K562 (cell line): ENCODE results near the gene BMPER. TPM values are rescaled to one million over a fixed set of nuclear protein-coding genes. Genes with fewer than 3 reads are reported as not detected.

ENCODE experiments used
- ATAC-seq: fragments of 200-7000 bp; cut with Tn5 transposase; 3 replicates; pipeline ENCODE4 v1.9.1; 2020; ENCODE audit warnings: moderate library complexity
- BruUV-seq: library from RNA; stranded (reverse); fragments of 400-500 nt; replicated peaks from 2 replicates; lab custom pipeline; 2021; lab: Mats Ljungman, UMichigan
- CTCF ChIA-PET: fragments of 300-600 bp; formaldehyde crosslinking; extraction: SDS; loops from one replicate; lab custom pipeline; 2021; ENCODE audit warnings: low intra/inter-chr PET ratio; lab: Yijun Ruan, JAX
- POLR2A ChIA-PET: fragments of 300-600, 350-650 bp; sonication (Branson Sonifier 250); formaldehyde crosslinking; extraction: SDS; loops from one replicate; lab custom pipeline; 2021; ENCODE audit warnings: antibody characterized with exemption, inconsistent platforms; lab: Yijun Ruan, JAX
- DNase-seq, 4 experiments: peaks; one replicate each; pipeline versions ENCODE4 v3.0.0 to v3.0.0-alpha.2; 2011 to 2018; ENCODE audit warnings: low spot score in 3 of 4, mixed read lengths in 3 of 4; ENCODE audit errors: extremely low read depth in 1 of 4
- FAIRE-seq: peaks from 2 replicates; lab custom pipeline; 2011; peaks lifted over from hg19 to GRCh38; lab: Jason Lieb, UNC
- H2AFZ ChIP-seq: 2 replicates; pipeline ENCODE4 v1.6.0; 2011; ENCODE audit warnings: low read depth, low read length, control low read depth, inconsistent platforms
- H3K27ac ChIP-seq: fragments of 200-600 bp; 3 replicates; pipeline ENCODE4 v1.8.0; 2011; ENCODE audit warnings: low read depth, mild to moderate bottlenecking, control low read depth, inconsistent platforms, low read length, moderate library complexity, mixed read lengths; ENCODE audit errors: extremely low read depth
- H3K27me3 ChIP-seq, 2 experiments: fragments of 300-600 bp in 1 of 2; 2 replicates in 1 of 2; 3 replicates in 1 of 2; pipeline versions ENCODE4 v1.6.0 to v1.8.0; 2011; ENCODE audit warnings: inconsistent platforms in 2 of 2, low read length in 2 of 2, mild to moderate bottlenecking in 1 of 2, mixed read lengths in 1 of 2, moderate library complexity in 1 of 2; ENCODE audit not compliant: control insufficient read depth in 2 of 2, insufficient read depth in 2 of 2
- H3K36me3 ChIP-seq: fragments of 300-600 bp; 3 replicates; pipeline ENCODE4 v1.8.0; 2011; ENCODE audit warnings: mild to moderate bottlenecking, low read length, inconsistent platforms; ENCODE audit not compliant: control insufficient read depth, insufficient read depth
- H3K4me1 ChIP-seq, 2 experiments: fragments of 200-600 bp in 1 of 2; replicated peaks in 1 of 2; 2 replicates in 1 of 2; 3 replicates in 1 of 2; pipeline versions ENCODE4 v1.5.1 to v1.8.0; 2011; ENCODE audit warnings: inconsistent platforms in 2 of 2, low read length in 2 of 2, mild to moderate bottlenecking in 1 of 2, mixed read lengths in 1 of 2, moderate library complexity in 1 of 2; ENCODE audit not compliant: control insufficient read depth in 2 of 2, insufficient read depth in 2 of 2
- H3K4me2 ChIP-seq: 2 replicates; pipeline ENCODE4 v1.6.1; 2011; ENCODE audit warnings: low read length, control low read depth, inconsistent platforms, mixed read lengths; ENCODE audit not compliant: insufficient read depth
- H3K4me3 ChIP-seq: fragments of 200-600 bp; sonication (generic), shearing (Covaris generic); 2 replicates; pipeline ENCODE4 v1.5.1; 2016; ENCODE audit warnings: control low read depth, inconsistent platforms
- H3K79me2 ChIP-seq: fragments of 200-600 bp; 3 replicates; pipeline ENCODE4 v1.8.0; 2011; ENCODE audit warnings: low read length, inconsistent platforms; ENCODE audit not compliant: control insufficient read depth, insufficient read depth
- H3K9ac ChIP-seq, 2 experiments: 2 replicates each; pipeline versions ENCODE4 v1.6.0 to v1.6.1; 2011; ENCODE audit warnings: low read depth in 2 of 2, low read length in 2 of 2, control low read depth in 1 of 2, inconsistent platforms in 1 of 2, mild to moderate bottlenecking in 1 of 2, mixed read lengths in 1 of 2; ENCODE audit not compliant: insufficient read depth in 1 of 2
- H3K9me1 ChIP-seq: one replicate; pipeline ENCODE4 v1.6.0; 2011; ENCODE audit warnings: inconsistent platforms, mild to moderate bottlenecking, low read length, moderate library complexity; ENCODE audit not compliant: control insufficient read depth, insufficient read depth
- H3K9me3 ChIP-seq: replicated peaks from 2 replicates; pipeline ENCODE4 v1.5.1; 2011; ENCODE audit warnings: low read depth, low read length, inconsistent platforms; ENCODE audit not compliant: control insufficient read depth, insufficient read depth
- H4K20me1 ChIP-seq: replicated peaks from 2 replicates; pipeline ENCODE4 v1.6.1; 2011; ENCODE audit warnings: low read length, inconsistent platforms, mixed read lengths; ENCODE audit not compliant: control insufficient read depth, insufficient read depth
- BMI1 ChIP-seq: fragments of 150-350 bp; IDR thresholded peaks from 2 replicates; pipeline ENCODE4 v1.6.1; 2014; ENCODE audit warnings: low read length
- BRCA1 ChIP-seq, 2 experiments: fragments of 450-650 bp in 1 of 2; sonication (generic) in 1 of 2; formaldehyde crosslinking in 1 of 2; IDR thresholded peaks; 2 replicates each; pipeline versions ENCODE4 v1.5.0 to v1.6.1; 2017 to 2020; ENCODE audit warnings: mild to moderate bottlenecking in 1 of 2, missing genetic modification reagents in 1 of 2
- BRF2 ChIP-seq: IDR thresholded peaks from 3 replicates; pipeline ENCODE4 v1.6.1; 2011; ENCODE audit warnings: borderline replicate concordance, mild to moderate bottlenecking; ENCODE audit not compliant: insufficient read length, insufficient read depth
- ESRRA ChIP-seq: fragments of 450-650 bp; IDR thresholded peaks from 2 replicates; pipeline ENCODE4 v1.6.1; 2014; ENCODE audit warnings: low read depth, mild to moderate bottlenecking, moderate library complexity, borderline replicate concordance
- HLTF ChIP-seq: fragments of 450-650 bp; IDR thresholded peaks from 2 replicates; pipeline ENCODE4 v1.6.1; 2016
- KAT7 ChIP-seq: sonication (generic); formaldehyde crosslinking; IDR thresholded peaks from 2 replicates; pipeline ENCODE4 v1.8.0; 2022; ENCODE audit warnings: missing genetic modification reagents, mild to moderate bottlenecking, borderline replicate concordance
- POLR3G ChIP-seq: IDR thresholded peaks from 2 replicates; pipeline ENCODE4 v1.6.1; 2011; ENCODE audit not compliant: insufficient read length, insufficient replicate concordance; ENCODE audit errors: extremely low read depth
- RBBP5 ChIP-seq: fragments of 200-600 bp; sonication (generic); IDR thresholded peaks from 2 replicates; pipeline ENCODE4 v1.6.1; 2012; ENCODE audit warnings: borderline replicate concordance, mild to moderate bottlenecking, low read length, control low read depth, inconsistent platforms; ENCODE audit not compliant: insufficient read depth, poor library complexity, severe bottlenecking
- RCOR1 ChIP-seq, 2 experiments: IDR thresholded peaks; 2 replicates each; pipeline ENCODE4 v1.6.1; 2012; ENCODE audit warnings: low read depth in 2 of 2, low read length in 2 of 2, borderline replicate concordance in 1 of 2, improper control_type of control experiment in 1 of 2
- TGIF2 ChIP-seq: sonication (generic); formaldehyde crosslinking; IDR thresholded peaks from 2 replicates; pipeline ENCODE4 v1.8.1; 2022; ENCODE audit warnings: mild to moderate bottlenecking, missing genetic modification reagents, moderate library complexity
- TSC22D4 ChIP-seq: fragments of 450-650 bp; IDR thresholded peaks from 2 replicates; pipeline ENCODE4 v1.6.1; 2016; ENCODE audit warnings: missing genetic modification characterization, missing biosample characterization, control low read depth
- ZBTB11 ChIP-seq, 3 experiments: fragments of 200-800 bp in 1 of 3; fragments of 250-450 bp in 1 of 3; fragments of 450-650 bp in 1 of 3; sonication (Bioruptor Pico) in 1 of 3; sonication (Bioruptor generic) in 1 of 3; formaldehyde crosslinking in 1 of 3; IDR thresholded peaks; 2 replicates each; pipeline versions ENCODE4 v1.6.1 to v1.8.0; 2016 to 2022; ENCODE audit warnings: mild to moderate bottlenecking in 2 of 3, missing genetic modification characterization in 2 of 3, missing compliant biosample characterization in 1 of 3, moderate library complexity in 1 of 3
- ZNF282 ChIP-seq: sonication (generic); formaldehyde crosslinking; IDR thresholded peaks from 2 replicates; pipeline ENCODE4 v1.8.1; 2023; ENCODE audit warnings: missing genetic modification reagents
- WGBS: fragments of 100-300 bp; shearing (Covaris generic); methylation state at CpG from one replicate; pipeline ENCODE4 v1.1.6; 2016; ENCODE audit warnings: low coverage, mixed read lengths; ENCODE audit not compliant: insufficient coverage; ENCODE audit errors: missing lambda C conversion rate; 5-methylcytosine and 5-hydroxymethylcytosine counted together
- in situ Hi-C: fragments of 300-500 bp; cut with MboI; formaldehyde crosslinking; loops from 4 replicates; pipeline ENCODE4 v1.15.0; 2018; ENCODE audit warnings: inconsistent platforms, mixed read lengths
- intact Hi-C: fragments of 100-400 bp; cut with micrococcal nuclease; formaldehyde crosslinking; loops from 2 replicates; pipeline ENCODE4 v1.14.2; 2022
- polyA plus RNA-seq, 8 experiments: library from polyadenylated mRNA; depleted of rRNA in 4 of 8; stranded (reverse) in 5 of 8; unstranded in 3 of 8; fragments of >200 nt; fragmentation: Nextera tagmentation in 2 of 8; fragmentation: Illumina TruSeq in 1 of 8; extraction: Ambion mirVana in 2 of 8; extraction: Trizol in 1 of 8; gene quantifications; 2 replicates each; pipeline versions ENCODE4 v1.2.1 to v1.2.3, GENCODE V29; 2011 to 2014; ENCODE audit warnings: inconsistent platforms in 1 of 8, missing spikeins in 1 of 8
- total RNA-seq, 7 experiments: library from RNA; depleted of rRNA in 6 of 7; stranded (reverse); fragments of >200 nt in 6 of 7; fragmentation: Illumina TruSeq in 2 of 7; extraction: Trizol in 2 of 7; gene quantifications; 2 replicates each; pipeline versions ENCODE4 v1.2.1 to v1.2.3, GENCODE V29; 2011 to 2021; ENCODE audit warnings: low replicate concordance in 1 of 7

The BMPER gene
- total and polyA plus RNA-seq, 9 of the 15 experiments (the other 6 are each of a cell fraction or from before 2014, with no cell fraction given), result not detected

GRCh38 chr7:34086064-34086463, 180.7 kb downstream of the BMPER start:
- Histone ChIP-seq H3K4me1 (no peaks in the 10 kb centered on the region), H3K27me3 (no peaks in the 10 kb centered on the region), H3K4me2 (no peak overlapping the region), H4K20me1 (no peaks in the 10 kb centered on the region), H3K79me2 (no peaks in the 10 kb centered on the region), H3K9me1 (no peaks in the 10 kb centered on the region), H2AFZ (no peak overlapping the region), H3K27ac (no peak overlapping the region), H3K9ac (no peak overlapping the region), H3K4me3 (no peak overlapping the region), H3K9me3 (no peaks in the 10 kb centered on the region), H3K36me3 (no peaks in the 10 kb centered on the region)
- in situ Hi-C loops (no loop called here), intact Hi-C loops (no loop called here)
- WGBS, result 0% methylated on average over 5 of the region's 5 CpGs
- FAIRE-seq (no peak), DNase-seq (no peak), ATAC-seq (no peak)
- CTCF ChIA-PET, result no interaction called here
- POLR2A ChIA-PET, result no interaction called here
- BruUV-seq, result no TSS peak
- TF ChIP-seq ZBTB11 (CRISPR knock-in tag; IDR thresholded peaks at IDR 0.05), result no peak
- no peak for TF ChIP-seq ESRRA
- TF ChIP-seq TGIF2, result no peak
- TF ChIP-seq BMI1, result no peak
- no peak for TF ChIP-seq POLR3G
- no peak for TF ChIP-seq BRCA1 (IDR thresholded peaks at IDR 0.05)
- no peak for TF ChIP-seq BRCA1 (CRISPR knock-in tag; IDR thresholded peaks at IDR 0.05)
- TF ChIP-seq HLTF, result no peak
- TF ChIP-seq KAT7 (CRISPR knock-in tag), result no peak
- TF ChIP-seq TSC22D4 (tag), result no peak
- TF ChIP-seq BRF2, result no peak
- no peak for TF ChIP-seq RBBP5
- no peak for TF ChIP-seq RCOR1 (IDR thresholded peaks at IDR 0.05; ENCODE audit: borderline replicate concordance in 1 of 2, low read depth in 2 of 2, low read length in 2 of 2)
- no peak for TF ChIP-seq ZNF282 (CRISPR knock-in tag)
